H9 (cell line): ENCODE measurements around the gene GJB6. TPM values are rescaled to one million over a fixed set of nuclear protein-coding genes. Genes with fewer than 3 reads are reported as not detected.

ENCODE experiments used
- DNase-seq: peaks from one replicate; pipeline ENCODE4 v3.0.0-alpha.2; 2017
- H2AFZ ChIP-seq: one replicate; pipeline ENCODE4 v1.6.1; 2013; ENCODE audit warnings: mild to moderate bottlenecking, low read length, control low read depth, moderate library complexity
- H2AK5ac ChIP-seq: 2 replicates; pipeline ENCODE4 v1.6.1; 2013; ENCODE audit warnings: low read length, control low read depth, mixed read lengths; ENCODE audit not compliant: insufficient read length
- H2BK120ac ChIP-seq: one replicate; pipeline ENCODE4 v1.6.1; 2013; ENCODE audit warnings: low read depth, mild to moderate bottlenecking, low read length, control low read depth, inconsistent platforms; ENCODE audit not compliant: poor library complexity, severe bottlenecking
- H2BK12ac ChIP-seq: 2 replicates; pipeline ENCODE4 v1.6.1; 2013; ENCODE audit warnings: low read length, control low read depth, mixed read lengths, low read depth; ENCODE audit not compliant: insufficient read length
- H2BK15ac ChIP-seq: 2 replicates; pipeline ENCODE4 v1.6.1; 2013; ENCODE audit warnings: low read depth, low read length, control low read depth
- H2BK20ac ChIP-seq: one replicate; pipeline ENCODE4 v1.6.1; 2013; ENCODE audit warnings: low read depth, mild to moderate bottlenecking, low read length, control low read depth, inconsistent platforms; ENCODE audit not compliant: poor library complexity, severe bottlenecking
- H2BK5ac ChIP-seq: 2 replicates; pipeline ENCODE4 v1.6.1; 2013; ENCODE audit warnings: low read length, control low read depth, mixed read lengths; ENCODE audit not compliant: insufficient read length
- H3K14ac ChIP-seq: 2 replicates; pipeline ENCODE4 v1.6.1; 2013; ENCODE audit warnings: low read length, control low read depth; ENCODE audit not compliant: insufficient read depth
- H3K18ac ChIP-seq: 2 replicates; pipeline ENCODE4 v1.6.1; 2013; ENCODE audit warnings: low read depth, mild to moderate bottlenecking, mixed read lengths, low read length, control low read depth; ENCODE audit not compliant: insufficient read length
- H3K23ac ChIP-seq: 2 replicates; pipeline ENCODE4 v1.6.1; 2013; ENCODE audit warnings: low read length, control low read depth, mixed read lengths, low read depth; ENCODE audit not compliant: insufficient read length
- H3K23me2 ChIP-seq: 2 replicates; pipeline ENCODE4 v1.6.1; 2013; ENCODE audit warnings: low read depth, mild to moderate bottlenecking, mixed read lengths, low read length, control low read depth; ENCODE audit not compliant: insufficient read length, poor library complexity, severe bottlenecking
- H3K27ac ChIP-seq: 2 replicates; pipeline ENCODE4 v1.5.1; 2013; ENCODE audit warnings: low read length, control low read depth, mixed read lengths, low read depth; ENCODE audit not compliant: insufficient read length
- H3K27me3 ChIP-seq: 2 replicates; pipeline ENCODE4 v1.6.1; 2013; ENCODE audit warnings: low read length, control low read depth, inconsistent platforms; ENCODE audit not compliant: insufficient read depth
- H3K4ac ChIP-seq: 2 replicates; pipeline ENCODE4 v1.6.1; 2013; ENCODE audit warnings: low read depth, mild to moderate bottlenecking, control low read depth, inconsistent platforms, low read length, moderate library complexity
- H3K4me1 ChIP-seq: 2 replicates; pipeline ENCODE4 v1.6.1; 2013; ENCODE audit warnings: low read length, control low read depth, inconsistent platforms; ENCODE audit not compliant: insufficient read depth
- H3K4me2 ChIP-seq: 2 replicates; pipeline ENCODE4 v1.6.1; 2013; ENCODE audit warnings: low read length, control low read depth, mixed read lengths; ENCODE audit not compliant: insufficient read length, insufficient read depth
- H3K56ac ChIP-seq: 2 replicates; pipeline ENCODE4 v1.6.1; 2013; ENCODE audit warnings: low read depth, mild to moderate bottlenecking, mixed read lengths, low read length, control low read depth; ENCODE audit not compliant: insufficient read length
- H3K79me1 ChIP-seq: 2 replicates; pipeline ENCODE4 v1.6.1; 2013; ENCODE audit warnings: low read depth, mild to moderate bottlenecking, moderate library complexity, low read length, control low read depth, inconsistent platforms; ENCODE audit not compliant: insufficient read depth, poor library complexity, severe bottlenecking
- H3K79me2 ChIP-seq: 2 replicates; pipeline ENCODE4 v1.6.1; 2013; ENCODE audit warnings: low read length, control low read depth, inconsistent platforms; ENCODE audit not compliant: insufficient read depth
- H3K9ac ChIP-seq: 2 replicates; pipeline ENCODE4 v1.6.1; 2013; ENCODE audit warnings: low read length, control low read depth, mixed read lengths; ENCODE audit not compliant: insufficient read length; ENCODE audit errors: extremely low read depth
- H3K9me3 ChIP-seq: one replicate; pipeline ENCODE4 v1.6.1; 2013; ENCODE audit warnings: low read depth, low read length, inconsistent platforms; ENCODE audit not compliant: control insufficient read depth
- H3T11ph ChIP-seq: one replicate; pipeline ENCODE4 v1.6.1; 2013; ENCODE audit warnings: mild to moderate bottlenecking, low read length, control low read depth, inconsistent platforms
- H4K20me1 ChIP-seq: one replicate; pipeline ENCODE4 v1.6.1; 2013; ENCODE audit not compliant: control insufficient read depth, insufficient read length, insufficient read depth
- H4K5ac ChIP-seq: 2 replicates; pipeline ENCODE4 v1.6.1; 2013; ENCODE audit warnings: low read depth, mild to moderate bottlenecking, mixed read lengths, low read length, control low read depth; ENCODE audit not compliant: insufficient read length
- H4K8ac ChIP-seq: replicated peaks from 2 replicates; pipeline ENCODE4 v1.6.1; 2013; ENCODE audit warnings: low read length, control low read depth, mixed read lengths, low read depth; ENCODE audit not compliant: insufficient read length
- H4K91ac ChIP-seq: 2 replicates; pipeline ENCODE4 v1.6.1; 2013; ENCODE audit warnings: low read depth, mild to moderate bottlenecking, moderate library complexity, mixed read lengths, low read length, control low read depth; ENCODE audit not compliant: insufficient read length
- H3K27ac Mint-ChIP-seq, 3 experiments: 2 replicates in 2 of 3; 3 replicates in 1 of 3; pipeline ENCODE4 v1.8.0; 2020 to 2021; ENCODE audit warnings: mixed read lengths in 3 of 3, mild to moderate bottlenecking in 1 of 3, moderate library complexity in 1 of 3
- H3K27me3 Mint-ChIP-seq: 2 replicates; pipeline ENCODE4 v1.8.0; 2021; ENCODE audit warnings: low read depth, mild to moderate bottlenecking, moderate library complexity, mixed read lengths
- H3K36me3 Mint-ChIP-seq, 3 experiments: 2 replicates in 2 of 3; 3 replicates in 1 of 3; pipeline ENCODE4 v1.8.0; 2020 to 2021; ENCODE audit warnings: low read depth in 3 of 3, mixed read lengths in 3 of 3; ENCODE audit not compliant: insufficient read depth in 1 of 3
- H3K4me1 Mint-ChIP-seq, 2 experiments: 2 replicates each; pipeline ENCODE4 v1.8.0; 2020; ENCODE audit warnings: mixed read lengths in 2 of 2
- H3K4me3 Mint-ChIP-seq, 2 experiments: 2 replicates in 1 of 2; 3 replicates in 1 of 2; pipeline ENCODE4 v1.8.0; 2020 to 2021; ENCODE audit warnings: mild to moderate bottlenecking in 2 of 2, mixed read lengths in 2 of 2, moderate library complexity in 1 of 2
- H3K9me3 Mint-ChIP-seq, 2 experiments: 2 replicates in 1 of 2; 3 replicates in 1 of 2; pipeline ENCODE4 v1.8.0; 2020; ENCODE audit warnings: mild to moderate bottlenecking in 2 of 2, mixed read lengths in 2 of 2, moderate library complexity in 1 of 2
- CTCF ChIP-seq: fragments of 200-600 bp; sonication (generic); conservative IDR thresholded peaks from 3 replicates; pipeline ENCODE4 v1.8.0; 2021; ENCODE audit warnings: antibody characterized with exemption, mild to moderate bottlenecking
- WGBS: extraction: QIAGEN DNeasy Blood & Tissue Kit; methylation state at CpG from one replicate; pipeline ENCODE4 v1.1.7; 2013; ENCODE audit warnings: missing lambda C conversion rate, low lambda C conversion rate, mixed read lengths; ENCODE audit not compliant: insufficient read length; ENCODE audit errors: extremely low coverage; 5-methylcytosine and 5-hydroxymethylcytosine counted together
- total RNA-seq: library from RNA; stranded (reverse); gene quantifications from 2 replicates; pipeline ENCODE4 v1.2.1, GENCODE V29; 2021

GJB6 gene
- total RNA-seq, 1 experiment from 2014 or later, result not detected

DNA sequence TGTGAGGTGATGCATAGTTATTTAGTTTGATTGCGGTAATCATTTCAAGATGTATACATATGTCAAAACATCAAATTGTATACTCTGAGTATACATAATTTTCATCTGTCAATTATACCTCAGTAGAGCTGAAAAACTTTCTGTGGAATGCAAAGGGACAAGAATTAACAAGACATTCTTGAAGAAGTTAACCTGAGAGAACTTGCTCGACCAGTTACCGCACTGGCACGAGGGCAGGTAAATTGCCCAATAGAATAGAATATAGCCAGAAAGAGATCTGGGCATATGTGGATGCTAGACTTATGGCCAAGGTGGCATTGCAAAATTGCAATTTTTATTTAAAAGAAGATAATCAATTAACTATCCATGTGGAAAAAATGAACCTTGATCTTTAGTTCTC, 42.3 kb upstream of the GJB6 start:
- Mint-ChIP-seq H3K4me3 (no peak overlapping the region), H3K27ac (no peak overlapping the region), H3K36me3 (no peaks in the 10 kb centered on the region), H3K27me3 (peaks cover 2% of the 10 kb centered on the region; the same call in 1 of the 2 replicates), H3K4me1 (peaks cover 0 to 3% of the 10 kb centered on the region in 2 experiments; a peak in 1 of 4 replicates), H3K9me3 (no peaks in the 10 kb centered on the region)
- no peak for DNase-seq
- no peaks in the 10 kb centered on the region for H3K79me1 ChIP-seq
- no peak overlapping the region for H3K23ac ChIP-seq
- H2BK5ac ChIP-seq, result no peak overlapping the region
- no CpG with 5 or more reads among the region's 4 CpGs for WGBS
- no peak overlapping the region for H2BK12ac ChIP-seq
- H2AFZ ChIP-seq, result no peak overlapping the region
- no peak overlapping the region for H4K5ac ChIP-seq
- H4K91ac ChIP-seq, result no peak overlapping the region
- H3K9me3 ChIP-seq, result no peaks in the 10 kb centered on the region
- H3K23me2 ChIP-seq, result no peaks in the 10 kb centered on the region
- H3K14ac ChIP-seq, result no peak overlapping the region
- H2BK120ac ChIP-seq, result no peak overlapping the region
- no peak overlapping the region for H2BK20ac ChIP-seq
- H3K79me2 ChIP-seq, result no peaks in the 10 kb centered on the region
- H4K8ac ChIP-seq, result no peak overlapping the region
- no peak overlapping the region for H3T11ph ChIP-seq
- H2BK15ac ChIP-seq, result no peak overlapping the region
- H4K20me1 ChIP-seq, result no peaks in the 10 kb centered on the region
- no peak overlapping the region for H3K56ac ChIP-seq
- H3K27me3 ChIP-seq, result no peaks in the 10 kb centered on the region
- TF ChIP-seq CTCF, result no peak
- H3K27ac ChIP-seq, result no peak overlapping the region
- H3K4me1 ChIP-seq, result no peaks in the 10 kb centered on the region
- H3K9ac ChIP-seq, result no peak overlapping the region
- no peak overlapping the region for H3K4ac ChIP-seq
- H2AK5ac ChIP-seq, result no peak overlapping the region
- H3K4me2 ChIP-seq, result no peak overlapping the region
- no peak overlapping the region for H3K18ac ChIP-seq
